DND-41 (cell line): ENCODE results near the gene ANP32B.

Experiments used
- ATAC-seq: fragments of 200-7000 bp; cut with Tn5 transposase; 3 replicates; pipeline ENCODE4 v1.9.1; 2021; ENCODE audit warnings: low read depth; ENCODE audit not compliant: insufficient read depth
- DNase-seq: peaks from one replicate; pipeline ENCODE4 v3.0.0-alpha.2; 2020
- H2AFZ ChIP-seq: 2 replicates; pipeline ENCODE4 v1.6.0; 2012; ENCODE audit warnings: low read depth, low read length
- H3K27ac ChIP-seq: 2 replicates; pipeline ENCODE4 v1.5.1; 2012; ENCODE audit warnings: low read length, inconsistent platforms
- H3K27me3 ChIP-seq: fragments of 200-600 bp; sonication (generic); 2 replicates; pipeline ENCODE4 v1.6.0; 2012; ENCODE audit warnings: low read length, mild to moderate bottlenecking, inconsistent platforms; ENCODE audit not compliant: insufficient read depth, poor library complexity
- H3K36me3 ChIP-seq: 2 replicates; pipeline ENCODE4 v1.5.1; 2012; ENCODE audit warnings: low read length, inconsistent platforms; ENCODE audit not compliant: insufficient read depth
- H3K4me1 ChIP-seq: 2 replicates; pipeline ENCODE4 v1.5.1; 2012; ENCODE audit warnings: mild to moderate bottlenecking, low read length; ENCODE audit not compliant: insufficient read depth
- H3K4me2 ChIP-seq: 2 replicates; pipeline ENCODE4 v1.6.0; 2012; ENCODE audit warnings: mild to moderate bottlenecking, moderate library complexity, low read length, inconsistent platforms; ENCODE audit not compliant: insufficient read depth
- H3K4me3 ChIP-seq, 2 experiments: fragments of 200-600 bp in 1 of 2; shearing (Covaris generic) in 1 of 2; 2 replicates each; pipeline ENCODE4 v1.5.1; 2012 to 2016; ENCODE audit warnings: inconsistent platforms in 2 of 2, low read length in 2 of 2, mild to moderate bottlenecking in 2 of 2, low read depth in 1 of 2, moderate library complexity in 1 of 2
- H3K79me2 ChIP-seq: 2 replicates; pipeline ENCODE4 v1.6.0; 2012; ENCODE audit warnings: low read length, inconsistent platforms; ENCODE audit not compliant: insufficient read depth
- H3K9ac ChIP-seq: 2 replicates; pipeline ENCODE4 v1.6.0; 2012; ENCODE audit warnings: low read depth, mild to moderate bottlenecking, inconsistent platforms, low read length, moderate library complexity
- H3K9me3 ChIP-seq: 2 replicates; pipeline ENCODE4 v1.5.1; 2012; ENCODE audit warnings: low read length, moderate library complexity, mild to moderate bottlenecking, inconsistent platforms; ENCODE audit not compliant: insufficient read depth, severe bottlenecking
- H4K20me1 ChIP-seq: 2 replicates; pipeline ENCODE4 v1.6.0; 2012; ENCODE audit warnings: low read length; ENCODE audit not compliant: insufficient read depth
- EZH2 ChIP-seq: IDR thresholded peaks from 3 replicates; pipeline ENCODE4 v1.6.1; 2012; ENCODE audit warnings: borderline replicate concordance, low read depth, mild to moderate bottlenecking, moderate library complexity, low read length, inconsistent platforms; ENCODE audit not compliant: severe bottlenecking
- TF ChIP-seq, protein P1 (sequence below): IDR thresholded peaks from 2 replicates; pipeline ENCODE4 v1.5.1; 2012; ENCODE audit warnings: borderline replicate concordance, low read length, moderate library complexity, mild to moderate bottlenecking; ENCODE audit not compliant: poor library complexity, severe bottlenecking; ENCODE audit errors: extremely low read depth

Gene ANP32B

DNA sequence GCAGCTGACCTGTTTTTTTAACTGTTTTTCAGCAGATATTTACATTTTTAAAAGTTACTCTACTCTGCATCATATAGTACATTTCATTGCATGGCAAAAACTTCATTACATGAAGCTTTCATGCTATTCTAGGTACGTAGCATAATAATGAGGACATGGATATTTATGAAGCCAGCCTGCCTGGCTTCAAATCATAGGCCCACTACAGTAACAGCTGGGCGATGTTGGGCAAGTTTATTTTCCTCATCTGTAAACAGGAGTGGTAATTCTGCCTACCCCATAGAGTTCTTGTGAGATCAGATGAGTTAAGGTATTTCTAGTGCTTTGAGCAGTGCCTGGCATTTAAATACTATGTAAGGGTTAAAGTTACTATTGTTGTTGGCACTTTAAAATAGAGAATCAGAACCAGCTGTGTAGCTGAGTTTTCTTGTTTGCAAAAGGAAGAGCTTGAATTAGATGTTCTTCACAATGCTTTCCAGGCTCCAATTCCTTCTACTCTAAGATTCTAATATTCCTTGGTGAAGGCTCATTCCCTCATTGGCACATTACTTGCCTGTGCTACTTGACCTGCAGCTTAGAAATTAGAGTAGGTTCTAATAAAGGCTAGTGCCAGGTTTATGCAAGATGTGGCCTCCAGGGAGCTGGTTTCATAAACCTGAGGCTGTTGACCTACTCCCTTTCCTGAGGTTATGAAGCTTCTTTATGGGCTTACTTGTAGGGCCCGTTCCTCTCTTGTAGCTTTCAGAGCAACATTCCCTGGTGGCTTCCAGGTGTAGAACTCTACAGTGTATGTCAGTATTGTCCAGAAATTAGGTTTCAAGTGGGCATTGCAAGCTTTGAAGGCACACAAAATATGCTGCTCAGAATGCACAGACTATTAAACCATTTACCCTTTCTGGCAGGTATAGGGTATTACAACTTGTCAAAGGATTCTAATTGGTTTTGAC is 14.5 kb downstream of the ANP32B start:
- peaks cover 95% of the 10 kb centered on the region for H3K79me2 ChIP-seq
- H3K4me2 ChIP-seq: no peak overlapping the region
- H3K27me3 ChIP-seq: no peaks in the 10 kb centered on the region
- H3K36me3 ChIP-seq: peaks cover 94% of the 10 kb centered on the region
- ATAC-seq (no peak; the same call in 2 of the 3 replicates), DNase-seq (no peak)
- no peak overlapping the region for H3K9ac ChIP-seq
- H3K4me3 ChIP-seq: no peak overlapping the region
- H2AFZ ChIP-seq: no peak overlapping the region
- TF ChIP-seq, protein P1, sequence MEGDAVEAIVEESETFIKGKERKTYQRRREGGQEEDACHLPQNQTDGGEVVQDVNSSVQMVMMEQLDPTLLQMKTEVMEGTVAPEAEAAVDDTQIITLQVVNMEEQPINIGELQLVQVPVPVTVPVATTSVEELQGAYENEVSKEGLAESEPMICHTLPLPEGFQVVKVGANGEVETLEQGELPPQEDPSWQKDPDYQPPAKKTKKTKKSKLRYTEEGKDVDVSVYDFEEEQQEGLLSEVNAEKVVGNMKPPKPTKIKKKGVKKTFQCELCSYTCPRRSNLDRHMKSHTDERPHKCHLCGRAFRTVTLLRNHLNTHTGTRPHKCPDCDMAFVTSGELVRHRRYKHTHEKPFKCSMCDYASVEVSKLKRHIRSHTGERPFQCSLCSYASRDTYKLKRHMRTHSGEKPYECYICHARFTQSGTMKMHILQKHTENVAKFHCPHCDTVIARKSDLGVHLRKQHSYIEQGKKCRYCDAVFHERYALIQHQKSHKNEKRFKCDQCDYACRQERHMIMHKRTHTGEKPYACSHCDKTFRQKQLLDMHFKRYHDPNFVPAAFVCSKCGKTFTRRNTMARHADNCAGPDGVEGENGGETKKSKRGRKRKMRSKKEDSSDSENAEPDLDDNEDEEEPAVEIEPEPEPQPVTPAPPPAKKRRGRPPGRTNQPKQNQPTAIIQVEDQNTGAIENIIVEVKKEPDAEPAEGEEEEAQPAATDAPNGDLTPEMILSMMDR: no peak
- TF ChIP-seq EZH2: no peak
- H3K27ac ChIP-seq: no peak overlapping the region
- H3K9me3 ChIP-seq: no peaks in the 10 kb centered on the region
- peaks cover 84% of the 10 kb centered on the region for H4K20me1 ChIP-seq
- H3K4me1 ChIP-seq: peaks cover 4% of the 10 kb centered on the region; the same call in 1 of the 2 replicates

DNA sequence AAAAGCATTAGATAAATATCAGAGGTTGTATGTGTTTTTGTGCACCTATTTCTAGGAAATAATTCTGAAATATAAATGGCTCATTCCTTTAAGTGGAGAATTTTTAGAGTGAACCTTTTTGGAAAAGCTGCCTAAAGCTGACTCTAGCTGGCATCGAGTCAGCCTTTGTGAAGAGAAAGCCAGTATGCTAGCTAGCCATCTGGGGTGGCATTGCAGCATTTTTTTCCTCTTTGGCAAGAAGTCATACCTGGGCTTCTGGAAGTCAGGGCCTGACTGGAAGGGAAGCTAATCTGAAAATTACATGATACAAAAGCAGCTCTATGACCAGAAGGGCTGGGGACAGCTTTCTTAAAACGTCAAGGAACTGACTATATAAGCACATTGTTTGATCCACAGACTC is 19.7 kb downstream of the ANP32B start:
- Histone ChIP-seq H3K4me2 (no peak overlapping the region), H3K4me3 (no peak overlapping the region), H3K27ac (no peak overlapping the region), H3K79me2 (peaks cover 94% of the 10 kb centered on the region), H3K9me3 (no peaks in the 10 kb centered on the region), H3K27me3 (no peaks in the 10 kb centered on the region), H3K9ac (no peak overlapping the region), H4K20me1 (peaks cover 85% of the 10 kb centered on the region), H2AFZ (no peak overlapping the region), H3K36me3 (peaks cover 94% of the 10 kb centered on the region), H3K4me1 (no peaks in the 10 kb centered on the region)
- DNase-seq: no peak
- TF ChIP-seq, protein P1: no peak
- no peak for TF ChIP-seq EZH2
- ATAC-seq: no peak

DNA sequence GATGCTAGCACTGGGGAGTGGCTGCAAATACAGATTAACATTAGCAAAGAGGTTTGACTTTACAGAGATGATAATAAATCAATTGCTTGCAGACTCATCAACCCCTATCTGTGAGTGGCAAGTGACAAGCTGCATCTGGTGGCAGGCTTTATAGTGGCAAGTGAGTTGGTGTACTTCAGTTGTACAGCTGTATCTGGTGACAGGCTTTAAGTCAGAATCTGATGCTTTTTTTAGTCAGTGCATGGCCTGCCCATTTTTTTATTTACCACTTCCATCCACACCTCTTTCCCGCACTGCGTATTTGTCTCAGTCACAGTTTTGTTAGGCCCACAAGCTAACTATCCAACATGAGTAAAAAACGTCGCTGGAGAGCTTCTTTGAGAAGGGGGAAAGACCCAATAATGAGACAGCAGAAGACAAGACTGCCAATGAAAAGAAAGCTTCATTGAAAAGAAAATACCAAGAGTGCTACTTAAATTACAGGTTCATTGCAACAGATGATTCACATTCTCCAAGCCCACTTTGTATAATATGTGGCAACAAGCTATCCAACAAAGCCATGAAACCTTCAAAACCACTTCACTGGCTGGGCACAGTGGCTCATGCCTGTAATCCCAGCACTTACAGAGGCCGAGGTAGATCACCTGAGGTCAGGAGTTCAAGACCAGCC is 23.1 kb downstream of the ANP32B start:
- ATAC-seq: no peak
- Histone ChIP-seq H4K20me1 (peaks cover 92% of the 10 kb centered on the region), H2AFZ (no peak overlapping the region), H3K4me1 (no peaks in the 10 kb centered on the region), H3K4me3 (no peak overlapping the region), H3K4me2 (no peak overlapping the region), H3K36me3 (peaks cover 100% of the 10 kb centered on the region), H3K27ac (no peak overlapping the region), H3K9ac (no peak overlapping the region), H3K9me3 (no peaks in the 10 kb centered on the region), H3K79me2 (peaks cover 96% of the 10 kb centered on the region), H3K27me3 (no peaks in the 10 kb centered on the region)
- no peak for TF ChIP-seq EZH2
- TF ChIP-seq, protein P1: no peak
- DNase-seq: no peak
